Measurements from ENCODE around the gene ATP10A.

DNA sequence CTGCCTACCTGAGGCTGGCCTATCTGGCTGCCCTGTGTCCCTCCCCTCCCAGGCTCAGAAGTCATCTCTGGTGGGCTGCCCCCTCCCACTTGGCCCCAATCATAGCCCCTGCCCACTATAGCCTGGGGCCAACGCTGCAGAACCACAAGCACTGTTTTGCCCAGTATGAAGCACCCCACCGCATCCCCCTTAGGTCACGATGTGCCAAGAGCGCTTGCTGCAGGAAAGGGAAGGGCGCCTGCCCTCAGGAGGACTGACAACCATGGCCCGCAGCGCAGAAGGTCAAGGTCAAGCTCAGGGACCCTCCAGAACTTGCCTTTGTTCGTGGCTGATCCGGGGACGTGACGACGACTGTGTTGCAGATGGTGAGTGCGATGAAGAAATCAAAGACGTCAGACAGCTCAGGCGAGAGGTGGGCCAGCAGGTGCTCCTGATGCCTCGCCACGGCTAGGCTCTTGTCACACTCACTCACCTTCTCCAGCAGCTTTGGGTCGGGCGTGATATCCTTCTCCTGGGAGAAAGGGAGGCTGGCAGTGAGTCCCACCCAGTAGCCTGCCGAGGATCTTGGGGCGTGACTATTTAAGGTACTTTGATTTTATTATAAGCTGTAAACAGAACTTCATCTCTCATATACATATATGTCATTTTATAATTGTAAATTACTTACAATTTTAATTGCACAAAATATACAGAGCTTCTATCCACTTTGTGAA, 146.6 kb downstream of the ATP10A start:
- TF ChIP-seq JUND (IDR thresholded peaks at IDR 0.05), result no peak
- TF ChIP-seq, protein P1, sequence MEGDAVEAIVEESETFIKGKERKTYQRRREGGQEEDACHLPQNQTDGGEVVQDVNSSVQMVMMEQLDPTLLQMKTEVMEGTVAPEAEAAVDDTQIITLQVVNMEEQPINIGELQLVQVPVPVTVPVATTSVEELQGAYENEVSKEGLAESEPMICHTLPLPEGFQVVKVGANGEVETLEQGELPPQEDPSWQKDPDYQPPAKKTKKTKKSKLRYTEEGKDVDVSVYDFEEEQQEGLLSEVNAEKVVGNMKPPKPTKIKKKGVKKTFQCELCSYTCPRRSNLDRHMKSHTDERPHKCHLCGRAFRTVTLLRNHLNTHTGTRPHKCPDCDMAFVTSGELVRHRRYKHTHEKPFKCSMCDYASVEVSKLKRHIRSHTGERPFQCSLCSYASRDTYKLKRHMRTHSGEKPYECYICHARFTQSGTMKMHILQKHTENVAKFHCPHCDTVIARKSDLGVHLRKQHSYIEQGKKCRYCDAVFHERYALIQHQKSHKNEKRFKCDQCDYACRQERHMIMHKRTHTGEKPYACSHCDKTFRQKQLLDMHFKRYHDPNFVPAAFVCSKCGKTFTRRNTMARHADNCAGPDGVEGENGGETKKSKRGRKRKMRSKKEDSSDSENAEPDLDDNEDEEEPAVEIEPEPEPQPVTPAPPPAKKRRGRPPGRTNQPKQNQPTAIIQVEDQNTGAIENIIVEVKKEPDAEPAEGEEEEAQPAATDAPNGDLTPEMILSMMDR (IDR thresholded peaks at IDR 0.05 in 2 of 3, conservative IDR thresholded peaks at IDR 0.05 in 1 of 3; ENCODE audit: borderline replicate concordance in 1 of 3, insufficient read depth in 1 of 3, low read depth in 2 of 3, low read length in 2 of 3), result no peak
- no peak for TF ChIP-seq EZH2phosphoT487 (IDR thresholded peaks at IDR 0.05; ENCODE audit: borderline replicate concordance)
- no peak for TF ChIP-seq EGR1 (IDR thresholded peaks at IDR 0.05; ENCODE audit: low read depth)
- TF ChIP-seq, protein P2, sequence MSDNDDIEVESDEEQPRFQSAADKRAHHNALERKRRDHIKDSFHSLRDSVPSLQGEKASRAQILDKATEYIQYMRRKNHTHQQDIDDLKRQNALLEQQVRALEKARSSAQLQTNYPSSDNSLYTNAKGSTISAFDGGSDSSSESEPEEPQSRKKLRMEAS (IDR thresholded peaks at IDR 0.05), result no peak
- no peak for TF ChIP-seq POLR2AphosphoS5 (IDR thresholded peaks at IDR 0.05; ENCODE audit: low read depth, low read length)
- TF ChIP-seq, protein P3, sequence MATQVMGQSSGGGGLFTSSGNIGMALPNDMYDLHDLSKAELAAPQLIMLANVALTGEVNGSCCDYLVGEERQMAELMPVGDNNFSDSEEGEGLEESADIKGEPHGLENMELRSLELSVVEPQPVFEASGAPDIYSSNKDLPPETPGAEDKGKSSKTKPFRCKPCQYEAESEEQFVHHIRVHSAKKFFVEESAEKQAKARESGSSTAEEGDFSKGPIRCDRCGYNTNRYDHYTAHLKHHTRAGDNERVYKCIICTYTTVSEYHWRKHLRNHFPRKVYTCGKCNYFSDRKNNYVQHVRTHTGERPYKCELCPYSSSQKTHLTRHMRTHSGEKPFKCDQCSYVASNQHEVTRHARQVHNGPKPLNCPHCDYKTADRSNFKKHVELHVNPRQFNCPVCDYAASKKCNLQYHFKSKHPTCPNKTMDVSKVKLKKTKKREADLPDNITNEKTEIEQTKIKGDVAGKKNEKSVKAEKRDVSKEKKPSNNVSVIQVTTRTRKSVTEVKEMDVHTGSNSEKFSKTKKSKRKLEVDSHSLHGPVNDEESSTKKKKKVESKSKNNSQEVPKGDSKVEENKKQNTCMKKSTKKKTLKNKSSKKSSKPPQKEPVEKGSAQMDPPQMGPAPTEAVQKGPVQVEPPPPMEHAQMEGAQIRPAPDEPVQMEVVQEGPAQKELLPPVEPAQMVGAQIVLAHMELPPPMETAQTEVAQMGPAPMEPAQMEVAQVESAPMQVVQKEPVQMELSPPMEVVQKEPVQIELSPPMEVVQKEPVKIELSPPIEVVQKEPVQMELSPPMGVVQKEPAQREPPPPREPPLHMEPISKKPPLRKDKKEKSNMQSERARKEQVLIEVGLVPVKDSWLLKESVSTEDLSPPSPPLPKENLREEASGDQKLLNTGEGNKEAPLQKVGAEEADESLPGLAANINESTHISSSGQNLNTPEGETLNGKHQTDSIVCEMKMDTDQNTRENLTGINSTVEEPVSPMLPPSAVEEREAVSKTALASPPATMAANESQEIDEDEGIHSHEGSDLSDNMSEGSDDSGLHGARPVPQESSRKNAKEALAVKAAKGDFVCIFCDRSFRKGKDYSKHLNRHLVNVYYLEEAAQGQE (IDR thresholded peaks at IDR 0.05; ENCODE audit: low read depth), result no peak
- TF ChIP-seq CEBPB (IDR thresholded peaks at IDR 0.05; ENCODE audit: low read depth), result no peak
- no peak for TF ChIP-seq FOSL1 (IDR thresholded peaks at IDR 0.05; ENCODE audit: low read depth)
